H9 (cell line): ENCODE data around the gene SPATA1. TPM values are rescaled to one million over a fixed set of nuclear protein-coding genes. Genes with fewer than 3 reads are reported as not detected.

ENCODE experiments used
- DNase-seq: peaks from one replicate; pipeline ENCODE4 v3.0.0-alpha.2; 2017
- H2AFZ ChIP-seq: one replicate; pipeline ENCODE4 v1.6.1; 2013; ENCODE audit warnings: mild to moderate bottlenecking, low read length, control low read depth, moderate library complexity
- H2AK5ac ChIP-seq: 2 replicates; pipeline ENCODE4 v1.6.1; 2013; ENCODE audit warnings: low read length, control low read depth, mixed read lengths; ENCODE audit not compliant: insufficient read length
- H2BK120ac ChIP-seq: one replicate; pipeline ENCODE4 v1.6.1; 2013; ENCODE audit warnings: low read depth, mild to moderate bottlenecking, low read length, control low read depth, inconsistent platforms; ENCODE audit not compliant: poor library complexity, severe bottlenecking
- H2BK12ac ChIP-seq: 2 replicates; pipeline ENCODE4 v1.6.1; 2013; ENCODE audit warnings: low read length, control low read depth, mixed read lengths, low read depth; ENCODE audit not compliant: insufficient read length
- H2BK15ac ChIP-seq: 2 replicates; pipeline ENCODE4 v1.6.1; 2013; ENCODE audit warnings: low read depth, low read length, control low read depth
- H2BK20ac ChIP-seq: one replicate; pipeline ENCODE4 v1.6.1; 2013; ENCODE audit warnings: low read depth, mild to moderate bottlenecking, low read length, control low read depth, inconsistent platforms; ENCODE audit not compliant: poor library complexity, severe bottlenecking
- H2BK5ac ChIP-seq: 2 replicates; pipeline ENCODE4 v1.6.1; 2013; ENCODE audit warnings: low read length, control low read depth, mixed read lengths; ENCODE audit not compliant: insufficient read length
- H3K14ac ChIP-seq: 2 replicates; pipeline ENCODE4 v1.6.1; 2013; ENCODE audit warnings: low read length, control low read depth; ENCODE audit not compliant: insufficient read depth
- H3K18ac ChIP-seq: 2 replicates; pipeline ENCODE4 v1.6.1; 2013; ENCODE audit warnings: low read depth, mild to moderate bottlenecking, mixed read lengths, low read length, control low read depth; ENCODE audit not compliant: insufficient read length
- H3K23ac ChIP-seq: 2 replicates; pipeline ENCODE4 v1.6.1; 2013; ENCODE audit warnings: low read length, control low read depth, mixed read lengths, low read depth; ENCODE audit not compliant: insufficient read length
- H3K23me2 ChIP-seq: 2 replicates; pipeline ENCODE4 v1.6.1; 2013; ENCODE audit warnings: low read depth, mild to moderate bottlenecking, mixed read lengths, low read length, control low read depth; ENCODE audit not compliant: insufficient read length, poor library complexity, severe bottlenecking
- H3K27ac ChIP-seq: 2 replicates; pipeline ENCODE4 v1.5.1; 2013; ENCODE audit warnings: low read length, control low read depth, mixed read lengths, low read depth; ENCODE audit not compliant: insufficient read length
- H3K27me3 ChIP-seq: 2 replicates; pipeline ENCODE4 v1.6.1; 2013; ENCODE audit warnings: low read length, control low read depth, inconsistent platforms; ENCODE audit not compliant: insufficient read depth
- H3K4ac ChIP-seq: 2 replicates; pipeline ENCODE4 v1.6.1; 2013; ENCODE audit warnings: low read depth, mild to moderate bottlenecking, control low read depth, inconsistent platforms, low read length, moderate library complexity
- H3K4me1 ChIP-seq: 2 replicates; pipeline ENCODE4 v1.6.1; 2013; ENCODE audit warnings: low read length, control low read depth, inconsistent platforms; ENCODE audit not compliant: insufficient read depth
- H3K4me2 ChIP-seq: 2 replicates; pipeline ENCODE4 v1.6.1; 2013; ENCODE audit warnings: low read length, control low read depth, mixed read lengths; ENCODE audit not compliant: insufficient read length, insufficient read depth
- H3K56ac ChIP-seq: 2 replicates; pipeline ENCODE4 v1.6.1; 2013; ENCODE audit warnings: low read depth, mild to moderate bottlenecking, mixed read lengths, low read length, control low read depth; ENCODE audit not compliant: insufficient read length
- H3K79me1 ChIP-seq: 2 replicates; pipeline ENCODE4 v1.6.1; 2013; ENCODE audit warnings: low read depth, mild to moderate bottlenecking, moderate library complexity, low read length, control low read depth, inconsistent platforms; ENCODE audit not compliant: insufficient read depth, poor library complexity, severe bottlenecking
- H3K79me2 ChIP-seq: 2 replicates; pipeline ENCODE4 v1.6.1; 2013; ENCODE audit warnings: low read length, control low read depth, inconsistent platforms; ENCODE audit not compliant: insufficient read depth
- H3K9ac ChIP-seq: 2 replicates; pipeline ENCODE4 v1.6.1; 2013; ENCODE audit warnings: low read length, control low read depth, mixed read lengths; ENCODE audit not compliant: insufficient read length; ENCODE audit errors: extremely low read depth
- H3K9me3 ChIP-seq: one replicate; pipeline ENCODE4 v1.6.1; 2013; ENCODE audit warnings: low read depth, low read length, inconsistent platforms; ENCODE audit not compliant: control insufficient read depth
- H3T11ph ChIP-seq: one replicate; pipeline ENCODE4 v1.6.1; 2013; ENCODE audit warnings: mild to moderate bottlenecking, low read length, control low read depth, inconsistent platforms
- H4K20me1 ChIP-seq: one replicate; pipeline ENCODE4 v1.6.1; 2013; ENCODE audit not compliant: control insufficient read depth, insufficient read length, insufficient read depth
- H4K5ac ChIP-seq: 2 replicates; pipeline ENCODE4 v1.6.1; 2013; ENCODE audit warnings: low read depth, mild to moderate bottlenecking, mixed read lengths, low read length, control low read depth; ENCODE audit not compliant: insufficient read length
- H4K8ac ChIP-seq: replicated peaks from 2 replicates; pipeline ENCODE4 v1.6.1; 2013; ENCODE audit warnings: low read length, control low read depth, mixed read lengths, low read depth; ENCODE audit not compliant: insufficient read length
- H4K91ac ChIP-seq: 2 replicates; pipeline ENCODE4 v1.6.1; 2013; ENCODE audit warnings: low read depth, mild to moderate bottlenecking, moderate library complexity, mixed read lengths, low read length, control low read depth; ENCODE audit not compliant: insufficient read length
- H3K27ac Mint-ChIP-seq, 3 experiments: 2 replicates in 2 of 3; 3 replicates in 1 of 3; pipeline ENCODE4 v1.8.0; 2020 to 2021; ENCODE audit warnings: mixed read lengths in 3 of 3, mild to moderate bottlenecking in 1 of 3, moderate library complexity in 1 of 3
- H3K27me3 Mint-ChIP-seq: 2 replicates; pipeline ENCODE4 v1.8.0; 2021; ENCODE audit warnings: low read depth, mild to moderate bottlenecking, moderate library complexity, mixed read lengths
- H3K36me3 Mint-ChIP-seq, 3 experiments: 2 replicates in 2 of 3; 3 replicates in 1 of 3; pipeline ENCODE4 v1.8.0; 2020 to 2021; ENCODE audit warnings: low read depth in 3 of 3, mixed read lengths in 3 of 3; ENCODE audit not compliant: insufficient read depth in 1 of 3
- H3K4me1 Mint-ChIP-seq, 2 experiments: 2 replicates each; pipeline ENCODE4 v1.8.0; 2020; ENCODE audit warnings: mixed read lengths in 2 of 2
- H3K4me3 Mint-ChIP-seq, 2 experiments: 2 replicates in 1 of 2; 3 replicates in 1 of 2; pipeline ENCODE4 v1.8.0; 2020 to 2021; ENCODE audit warnings: mild to moderate bottlenecking in 2 of 2, mixed read lengths in 2 of 2, moderate library complexity in 1 of 2
- H3K9me3 Mint-ChIP-seq, 2 experiments: 2 replicates in 1 of 2; 3 replicates in 1 of 2; pipeline ENCODE4 v1.8.0; 2020; ENCODE audit warnings: mild to moderate bottlenecking in 2 of 2, mixed read lengths in 2 of 2, moderate library complexity in 1 of 2
- CTCF ChIP-seq: fragments of 200-600 bp; sonication (generic); conservative IDR thresholded peaks from 3 replicates; pipeline ENCODE4 v1.8.0; 2021; ENCODE audit warnings: antibody characterized with exemption, mild to moderate bottlenecking
- WGBS: extraction: QIAGEN DNeasy Blood & Tissue Kit; methylation state at CpG from one replicate; pipeline ENCODE4 v1.1.7; 2013; ENCODE audit warnings: missing lambda C conversion rate, low lambda C conversion rate, mixed read lengths; ENCODE audit not compliant: insufficient read length; ENCODE audit errors: extremely low coverage; 5-methylcytosine and 5-hydroxymethylcytosine counted together
- total RNA-seq: library from RNA; stranded (reverse); gene quantifications from 2 replicates; pipeline ENCODE4 v1.2.1, GENCODE V29; 2021

SPATA1 gene
- total RNA-seq, 1 experiment from 2014 or later, result not detected

DNA sequence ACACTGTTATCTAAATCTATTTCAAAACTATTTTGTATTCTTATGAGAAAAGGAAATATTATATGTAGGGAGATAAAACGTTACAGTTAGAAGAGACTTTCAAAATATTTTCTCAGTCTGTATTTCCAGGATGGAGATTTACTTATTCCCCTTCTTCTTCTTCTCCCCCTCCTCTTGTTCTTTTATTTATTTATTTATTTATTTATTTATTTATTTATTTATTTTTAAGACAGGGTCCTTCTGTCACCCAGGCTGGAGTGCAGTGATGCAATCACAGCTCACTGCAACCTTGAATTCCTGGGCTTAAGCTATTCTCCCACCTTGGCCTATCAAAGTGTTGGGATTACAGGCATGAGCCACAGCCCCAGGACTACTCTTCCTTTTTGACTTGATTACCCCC lies 30.0 kb upstream of the SPATA1 start:
- H2BK12ac ChIP-seq, result no peak overlapping the region
- no peak overlapping the region for H2BK20ac ChIP-seq
- H3K4ac ChIP-seq, result no peak overlapping the region
- no peaks in the 10 kb centered on the region for H3K4me1 ChIP-seq
- no peak overlapping the region for H3K9ac ChIP-seq
- peaks cover 11 to 13% (median 13%) of the 10 kb centered on the region in 3 experiments for H3K36me3 Mint-ChIP-seq
- no peak overlapping the region for H3K4me3 Mint-ChIP-seq
- H3K4me1 Mint-ChIP-seq, result peaks cover 4 to 7% of the 10 kb centered on the region in 2 experiments
- WGBS, result no CpG with 5 or more reads among the region's 1 CpG
- H2BK15ac ChIP-seq, result no peak overlapping the region
- H3K27me3 ChIP-seq, result no peaks in the 10 kb centered on the region; the same call in 1 of the 2 replicates
- H3K14ac ChIP-seq, result no peak overlapping the region
- no peak overlapping the region for H2BK120ac ChIP-seq
- H3K9me3 ChIP-seq, result no peaks in the 10 kb centered on the region
- no peak overlapping the region for H3K56ac ChIP-seq
- no peak for DNase-seq
- H3K4me2 ChIP-seq, result no peak overlapping the region
- H4K8ac ChIP-seq, result no peak overlapping the region
- H3K27ac ChIP-seq, result no peak overlapping the region
- no peak overlapping the region for H3K23ac ChIP-seq
- peaks cover 1% of the 10 kb centered on the region for H3K79me1 ChIP-seq
- no peak overlapping the region for H2BK5ac ChIP-seq
- no peak overlapping the region for H2AK5ac ChIP-seq
- H2AFZ ChIP-seq, result no peak overlapping the region
- no peak overlapping the region for H4K5ac ChIP-seq
- H3K27ac Mint-ChIP-seq, result no peak overlapping the region
- no peaks in the 10 kb centered on the region for H3K23me2 ChIP-seq
- no peak for TF ChIP-seq CTCF
- H4K20me1 ChIP-seq, result no peaks in the 10 kb centered on the region
- no peak overlapping the region for H4K91ac ChIP-seq
- H3K27me3 Mint-ChIP-seq, result peaks cover 78% of the 10 kb centered on the region
- H3K9me3 Mint-ChIP-seq, result peaks cover 15 to 16% of the 10 kb centered on the region in 2 experiments
- no peak overlapping the region for H3K18ac ChIP-seq
- peaks cover 3% of the 10 kb centered on the region; the same call in 1 of the 2 replicates for H3K79me2 ChIP-seq
- no peak overlapping the region for H3T11ph ChIP-seq
